ENCODE measurements around the gene ACVR1. TPM values are rescaled to one million over a fixed set of nuclear protein-coding genes. Genes with fewer than 3 reads are reported as not detected.

ACVR1 gene
- total and polyA plus RNA-seq, 4 donors: 7.5 to 38.3 (median 23.4) TPM

GRCh38 chr2:157839162-157839801 is 36.8 kb downstream of the ACVR1 start:
- WGBS, 2 donors: 66 to 77% methylated on average over 5 of the region's 5 CpGs
- Histone ChIP-seq H3K27ac (ENCODE audit: low read depth in 1 of 2, low read length in 1 of 2) (no peak overlapping the region), H3K4me1 (ENCODE audit: control insufficient read depth in 5 of 5, insufficient read depth in 5 of 5, low read length in 5 of 5) (peaks cover 29 to 62% (median 38%) of the 10 kb centered on the region in 5 donors), H3K9me3 (ENCODE audit: control insufficient read depth in 4 of 4, insufficient read depth in 3 of 4, low read length in 3 of 4) (no peaks in the 10 kb centered on the region), H3K4me3 (no peak overlapping the region), H3K36me3 (ENCODE audit: control insufficient read depth in 4 of 4, insufficient read depth in 4 of 4, low read length in 4 of 4) (no peaks in the 10 kb centered on the region), H3K9ac (ENCODE audit: insufficient read depth in 1 of 2, low read length in 2 of 2) (no peak overlapping the region), H3K27me3 (ENCODE audit: control insufficient read depth in 3 of 3, insufficient read depth in 3 of 3, low read length in 2 of 3) (no peaks in the 10 kb centered on the region)
- ATAC-seq (ENCODE audit: insufficient read depth, low FRiP score): no peak
- DNase-seq: peak; percentile 88 to 93 (median 91)
- no peak for TF ChIP-seq CTCF (IDR thresholded peaks at IDR 0.05; ENCODE audit: control extremely low read depth, extremely low read depth)

- TF ChIP-seq CTCF (IDR thresholded peaks at IDR 0.05; ENCODE audit: control extremely low read depth, extremely low read depth): no peak
- H3K36me3 ChIP-seq (ENCODE audit: control insufficient read depth in 4 of 4, insufficient read depth in 4 of 4, low read length in 4 of 4): no peaks in the 10 kb centered on the region
- H3K9me3 ChIP-seq (ENCODE audit: control insufficient read depth in 4 of 4, insufficient read depth in 3 of 4, low read length in 3 of 4): no peaks in the 10 kb centered on the region
- peaks cover 25 to 59% (median 38%) of the 10 kb centered on the region in 5 donors for H3K4me1 ChIP-seq (ENCODE audit: control insufficient read depth in 5 of 5, insufficient read depth in 5 of 5, low read length in 5 of 5)
- DNase-seq (peak; percentile 50 to 80 (median 72)), ATAC-seq (ENCODE audit: insufficient read depth, low FRiP score) (peak; percentile 64)
- H3K27ac ChIP-seq (ENCODE audit: low read depth in 1 of 2, low read length in 1 of 2): peak overlapping the region; percentile 42 to 85
- peak overlapping the region in 1 of 2 donors; percentile 54 for H3K9ac ChIP-seq (ENCODE audit: insufficient read depth in 1 of 2, low read length in 2 of 2)
- no peak overlapping the region for H3K4me3 ChIP-seq
- no peaks in the 10 kb centered on the region for H3K27me3 ChIP-seq (ENCODE audit: control insufficient read depth in 3 of 3, insufficient read depth in 3 of 3, low read length in 2 of 3)
- 15 to 35% methylated on average over 4 of the region's 4 CpGs for WGBS, 2 donors
Observed at GRCh38 chr2:157838442-157839161, 37.5 kb downstream of the ACVR1 start.

GRCh38 chr2:157837851-157838441 is 38.2 kb downstream of the ACVR1 start:
- Histone ChIP-seq H3K27ac (ENCODE audit: low read depth in 1 of 2, low read length in 1 of 2) (peak overlapping the region; percentile 44 to 85), H3K4me1 (ENCODE audit: control insufficient read depth in 5 of 5, insufficient read depth in 5 of 5, low read length in 5 of 5) (peaks cover 27 to 61% (median 38%) of the 10 kb centered on the region in 5 donors), H3K27me3 (ENCODE audit: control insufficient read depth in 3 of 3, insufficient read depth in 3 of 3, low read length in 2 of 3) (no peaks in the 10 kb centered on the region), H3K9me3 (ENCODE audit: control insufficient read depth in 4 of 4, insufficient read depth in 3 of 4, low read length in 3 of 4) (no peaks in the 10 kb centered on the region), H3K9ac (ENCODE audit: insufficient read depth in 1 of 2, low read length in 2 of 2) (peak overlapping the region in 1 of 2 donors; percentile 54), H3K36me3 (ENCODE audit: control insufficient read depth in 4 of 4, insufficient read depth in 4 of 4, low read length in 4 of 4) (no peaks in the 10 kb centered on the region), H3K4me3 (no peak overlapping the region)
- 36 to 40% methylated on average over 13 of the region's 13 CpGs for WGBS, 2 donors
- ATAC-seq (ENCODE audit: insufficient read depth, low FRiP score): no peak
- DNase-seq: peak; percentile 39 to 89 (median 87)
- TF ChIP-seq CTCF (IDR thresholded peaks at IDR 0.05; ENCODE audit: control extremely low read depth, extremely low read depth): no peak

Data from lung (tissue), 12 donors.